Measurements from ENCODE around the gene SRSF7.
"Not testable (repeated sequence)": the region's sequence is repeated elsewhere in the genome, so short reads cannot be mapped to it uniquely, and the experiment has no call there.

Gene SRSF7

DNA sequence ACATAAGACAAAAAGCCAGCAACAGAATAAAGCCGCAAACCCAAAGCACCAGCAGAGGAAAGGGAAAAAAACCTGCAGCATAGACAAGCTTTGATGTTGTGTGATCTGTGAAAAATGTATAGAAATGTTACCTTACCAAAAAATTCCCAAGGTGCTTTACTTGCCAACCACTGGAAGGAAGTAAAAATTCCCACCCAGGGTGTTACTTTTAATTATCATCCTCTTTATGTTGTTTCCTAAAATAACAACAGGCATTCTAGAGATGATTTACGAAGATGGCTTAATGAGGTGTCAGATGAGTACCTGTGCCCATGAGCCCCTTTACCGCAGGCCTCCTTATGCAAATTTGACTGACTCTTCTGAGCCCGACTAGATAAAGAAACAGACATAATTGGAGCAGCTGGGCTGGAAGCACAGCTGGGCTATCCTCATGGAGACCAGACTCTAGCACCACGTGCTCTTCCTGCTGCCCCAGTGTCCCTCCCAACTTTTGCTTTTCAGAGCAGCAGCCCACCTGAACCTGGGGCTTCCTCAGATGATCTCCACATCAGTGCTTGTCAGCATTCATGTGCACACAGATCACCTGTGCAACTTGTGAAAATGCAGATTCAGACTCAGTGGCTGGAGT lies 41.5 kb downstream of the SRSF7 start:
- H3K27ac ChIP-seq, result peak overlapping the region in 6 of 21 experiments; percentile 31 to 84 (median 56)
- H3K4me3 ChIP-seq, result no peak overlapping the region

DNA sequence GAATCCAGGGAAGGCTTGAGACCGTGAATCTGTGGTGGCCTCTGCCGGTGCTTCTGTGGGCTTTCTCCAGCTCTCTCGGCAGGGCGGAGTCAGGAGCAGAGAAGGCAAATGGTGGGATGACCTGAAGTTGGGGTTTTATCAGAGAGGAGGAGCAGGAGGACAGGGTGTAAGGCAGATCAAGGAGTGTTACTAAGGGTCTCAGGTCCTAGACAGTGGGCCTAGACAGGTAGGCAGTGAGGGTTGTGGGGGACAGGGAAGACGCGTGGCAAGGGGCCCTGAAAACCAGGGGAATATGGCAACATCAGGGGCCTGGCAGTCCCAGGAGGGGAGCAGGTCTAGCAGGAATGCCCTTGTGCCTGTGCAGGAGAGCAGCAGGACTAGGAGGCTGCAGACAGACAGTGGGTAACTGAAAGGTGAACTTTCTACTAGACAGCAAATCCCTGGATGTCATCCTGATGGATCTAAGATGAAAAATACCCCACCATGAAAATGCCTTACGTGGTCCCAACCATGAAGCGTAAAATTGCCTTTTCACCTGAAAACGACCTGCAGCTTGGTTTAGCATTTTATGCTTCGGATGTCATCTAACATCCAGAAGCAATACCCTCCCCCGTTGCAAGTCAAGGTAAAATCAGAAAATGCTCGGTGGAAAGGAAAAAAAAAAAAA lies 42.1 kb downstream of the SRSF7 start:
- Histone ChIP-seq H3K4me3 (no peak overlapping the region), H3K27ac (peak overlapping the region in 4 of 21 experiments; percentile 57 to 84 (median 69))

DNA sequence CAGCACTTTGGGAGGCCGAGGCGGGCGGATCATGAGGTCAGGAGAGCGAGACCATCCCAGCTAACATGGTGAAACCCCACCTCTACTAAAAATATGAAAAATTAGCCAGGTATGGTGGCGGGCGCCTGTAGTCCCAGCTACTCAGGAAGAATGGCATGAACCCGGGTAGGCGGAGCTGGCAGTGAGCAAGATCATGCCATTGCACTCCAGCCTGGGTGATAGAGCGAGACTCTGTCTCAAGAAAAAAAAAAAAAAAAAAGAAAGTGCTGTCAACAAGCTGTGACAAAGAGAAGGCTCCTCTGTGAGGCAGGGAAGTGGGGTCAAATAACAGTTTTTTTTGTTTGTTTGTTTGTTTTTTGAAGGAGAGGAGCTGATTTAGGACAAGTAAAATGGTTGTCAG lies 42.7 kb downstream of the SRSF7 start:
- peak overlapping the region in 3 of 21 experiments; percentile 57 to 84 (median 74) for H3K27ac ChIP-seq
- not testable (repeated sequence) for H3K4me3 ChIP-seq

DNA sequence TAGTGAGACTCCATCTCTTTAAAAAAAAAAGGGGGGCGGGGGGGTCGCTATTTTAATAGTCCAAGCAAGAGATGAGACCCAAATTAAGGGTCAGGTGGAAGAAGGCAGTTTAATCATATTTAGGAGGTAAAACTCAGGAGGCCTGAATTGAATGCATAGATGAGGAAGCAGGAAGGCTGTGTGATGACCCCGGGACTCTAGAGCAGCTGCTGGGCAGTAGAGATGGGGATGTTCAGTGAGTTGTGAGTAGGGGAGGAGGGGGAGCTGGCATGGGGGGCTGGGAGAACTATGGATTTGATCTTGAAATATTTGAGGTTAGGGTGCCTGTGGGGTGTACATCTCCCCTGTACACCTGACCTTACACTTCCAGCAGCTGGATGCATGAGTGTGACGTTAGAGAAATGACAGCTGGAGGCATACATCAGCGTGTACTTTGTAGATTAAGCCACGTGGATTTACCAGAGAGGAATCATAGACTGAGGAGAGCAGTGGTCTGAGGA lies 44.3 kb downstream of the SRSF7 start:
- no peak overlapping the region for H3K4me3 ChIP-seq
- no peak overlapping the region for H3K27ac ChIP-seq

- no peak overlapping the region for H3K27ac ChIP-seq
- no peak overlapping the region for H3K4me3 ChIP-seq
Observed at GRCh38 chr2:38704664-38705063, 46.5 kb downstream of the SRSF7 start.

- not testable (repeated sequence) for H3K4me3 ChIP-seq, H3K27ac ChIP-seq
Observed at GRCh38 chr2:38703336-38703735, 47.8 kb downstream of the SRSF7 start.

DNA sequence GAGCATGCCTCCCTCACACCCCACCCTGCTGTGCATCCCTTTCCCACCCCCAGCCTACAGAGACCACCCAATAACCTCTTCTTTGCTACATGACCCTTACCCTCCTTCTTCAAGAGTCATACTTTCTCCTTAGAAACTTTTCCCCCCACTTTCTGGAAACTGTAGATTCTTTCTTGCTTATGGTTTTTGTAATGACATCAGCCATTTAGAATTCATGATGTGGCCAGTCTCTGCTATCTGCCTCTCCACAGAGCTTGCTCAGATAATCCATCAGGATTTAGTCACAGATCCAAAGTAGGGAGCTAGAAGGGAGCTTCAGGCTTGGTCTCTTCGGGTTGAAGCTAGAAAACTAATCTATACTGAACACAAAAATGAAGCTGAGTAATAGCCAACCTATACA lies 48.7 kb downstream of the SRSF7 start:
- Histone ChIP-seq H3K27ac (peak overlapping the region in 4 of 21 experiments; percentile 13 to 83 (median 36)), H3K4me3 (no peak overlapping the region)

GRCh38 chr2:38701542-38701941 lies 49.6 kb downstream of the SRSF7 start:
- Histone ChIP-seq H3K27ac (peak overlapping the region in 6 of 21 experiments; percentile 22 to 83 (median 56)), H3K4me3 (no peak overlapping the region)

DNA sequence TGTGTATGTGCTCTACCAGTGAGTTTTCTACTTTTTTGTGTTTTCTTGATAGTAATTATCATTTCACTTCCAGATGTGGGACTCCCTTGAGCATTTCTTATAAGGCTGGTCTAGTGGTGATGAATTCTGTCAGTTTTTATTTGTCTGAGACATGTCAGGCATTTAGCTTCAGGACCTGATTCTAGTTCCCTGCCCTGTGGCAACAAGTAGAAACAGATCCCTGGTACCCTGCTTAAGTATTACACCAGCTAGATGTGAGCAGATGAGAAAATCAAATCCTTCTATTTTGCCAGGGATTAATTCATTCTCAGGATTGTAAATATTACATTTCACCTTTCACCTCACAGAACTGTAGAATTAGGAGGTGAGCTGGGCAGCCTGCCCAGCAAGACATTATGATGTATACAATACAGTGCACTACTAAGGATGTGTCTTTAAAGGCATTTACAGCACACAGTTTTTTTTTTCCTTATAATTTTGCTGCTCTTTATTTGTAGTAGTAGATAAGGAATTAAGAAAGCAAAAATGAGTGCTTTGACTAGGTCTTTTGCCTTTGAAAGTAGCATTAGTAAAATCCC lies 50.2 kb downstream of the SRSF7 start:
- Histone ChIP-seq H3K27ac (peak overlapping the region in 9 of 21 experiments; percentile 16 to 83 (median 49)), H3K4me3 (no peak overlapping the region)

DNA sequence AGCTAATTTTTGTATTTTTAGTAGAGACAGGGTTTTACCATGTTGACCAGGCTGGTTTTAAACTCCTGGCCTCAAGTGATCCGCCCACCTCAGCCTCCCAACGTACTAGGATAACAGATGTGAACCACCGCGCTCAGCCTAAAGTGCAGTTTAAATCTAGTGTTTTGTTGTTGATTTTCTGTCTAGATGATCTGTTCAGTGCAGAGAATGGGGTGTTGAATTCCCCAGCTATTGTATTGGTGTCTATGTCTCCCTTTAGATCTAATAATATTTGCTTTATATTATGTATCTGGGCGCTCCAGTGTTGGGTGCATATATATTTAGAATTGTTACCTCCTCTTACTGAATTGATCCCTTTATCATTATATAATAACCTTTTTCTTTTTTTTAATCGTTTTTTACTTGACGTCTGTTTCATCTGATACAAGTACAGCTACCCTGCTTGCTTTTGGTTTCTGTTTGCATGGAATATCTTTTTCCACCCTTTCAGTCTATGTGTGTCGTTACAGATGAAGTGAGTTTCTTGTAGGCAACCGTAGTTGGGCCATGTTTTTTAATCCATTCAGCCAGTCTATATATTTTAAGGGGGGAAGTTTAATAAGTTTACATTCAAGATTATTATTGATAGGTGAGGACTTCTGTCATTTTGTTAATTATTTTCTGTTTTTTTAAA lies 50.9 kb downstream of the SRSF7 start:
- Histone ChIP-seq H3K27ac (peak overlapping the region in 10 of 21 experiments; percentile 21 to 83 (median 50)), H3K4me3 (no peak overlapping the region)

- Histone ChIP-seq H3K4me3 (no peak overlapping the region), H3K27ac (peak overlapping the region in 5 of 21 experiments; percentile 54 to 83 (median 69))
Observed at GRCh38 chr2:38698467-38699003, 52.6 kb downstream of the SRSF7 start.

DNA sequence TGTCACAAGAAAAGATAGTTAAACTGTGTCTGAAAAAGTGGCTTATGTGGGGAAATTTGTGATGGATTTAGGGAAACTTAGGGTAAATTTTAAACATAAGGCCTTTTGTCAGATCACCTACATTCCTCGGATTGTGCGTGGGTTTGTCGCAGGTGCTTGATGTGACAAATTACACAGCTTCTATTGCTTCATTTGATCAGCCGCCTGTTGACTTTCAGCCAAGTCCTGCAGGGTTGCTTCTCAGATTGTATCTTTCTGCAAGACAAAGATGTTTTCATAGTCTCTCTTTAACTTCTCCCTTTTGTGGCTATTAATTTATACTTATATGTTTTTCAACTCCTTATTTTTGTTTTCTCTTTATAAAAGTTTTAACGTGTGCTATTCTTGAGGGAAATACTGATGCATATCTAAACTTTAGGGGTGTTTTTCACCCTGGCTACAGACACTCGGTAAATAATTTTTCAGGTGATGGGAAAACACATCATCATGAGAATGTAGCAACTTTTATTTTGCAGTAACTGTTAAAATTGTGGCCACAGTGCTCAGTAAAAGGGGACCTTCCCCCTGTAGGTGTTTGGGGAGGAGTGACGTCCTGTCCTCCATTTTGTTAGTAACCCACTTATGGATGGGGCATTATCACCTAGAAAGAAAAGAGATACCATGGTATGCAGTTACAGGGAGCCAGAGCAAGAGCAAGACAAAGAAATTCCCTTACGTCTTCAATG lies 53.9 kb downstream of the SRSF7 start:
- H3K27ac ChIP-seq, result peak overlapping the region in 11 of 21 experiments; percentile 13 to 83 (median 54)
- no peak overlapping the region for H3K4me3 ChIP-seq
